Endothelial cell of hepatic sinusoid (primary cell): ENCODE results near the gene ROBO2.
"Not testable (repeated sequence)": the region's sequence is repeated elsewhere in the genome, so short reads cannot be mapped to it uniquely, and the experiment has no call there.

Experiments
- in situ Hi-C: cut with HindIII; loops from 2 replicates; pipeline ENCODE4 v1.10.0; 2017; ENCODE audit warnings: low sequenced_read_pairs

ROBO2 gene

GRCh38 chr3:77381431-77381830 lies 341.5 kb downstream of the ROBO2 start:
- in situ Hi-C loops = no loop called here

- in situ Hi-C loops = loop anchor here (10.0 kb wide), 1 partner anchor 63 kb away; no protein-coding TSS in a partner anchor
Measured at GRCh38 chr3:77392181-77392580, 352.3 kb downstream of the ROBO2 start.

DNA sequence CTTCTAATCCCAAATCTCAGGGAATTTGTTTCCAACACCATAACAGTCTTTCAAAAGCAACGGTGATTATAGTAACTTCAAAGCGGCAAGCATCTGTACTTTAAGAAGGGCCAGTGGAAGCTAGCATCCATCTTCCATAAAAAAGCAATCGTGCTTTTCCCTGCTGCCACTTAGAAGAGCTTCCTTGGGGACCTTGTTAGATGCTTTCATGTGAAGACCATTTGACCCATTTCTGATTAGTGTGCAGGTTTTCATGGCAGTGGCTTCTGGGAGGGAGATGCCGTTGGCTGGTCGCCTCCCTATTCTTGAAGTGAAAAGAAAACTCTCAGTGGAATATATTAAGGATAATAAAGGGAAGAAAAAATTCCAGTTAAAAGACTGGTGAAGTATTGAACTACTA lies 354.1 kb downstream of the ROBO2 start:
- in situ Hi-C loops = loop anchor here (10.0 kb wide), 1 partner anchor 61 kb away; no protein-coding TSS in a partner anchor

DNA sequence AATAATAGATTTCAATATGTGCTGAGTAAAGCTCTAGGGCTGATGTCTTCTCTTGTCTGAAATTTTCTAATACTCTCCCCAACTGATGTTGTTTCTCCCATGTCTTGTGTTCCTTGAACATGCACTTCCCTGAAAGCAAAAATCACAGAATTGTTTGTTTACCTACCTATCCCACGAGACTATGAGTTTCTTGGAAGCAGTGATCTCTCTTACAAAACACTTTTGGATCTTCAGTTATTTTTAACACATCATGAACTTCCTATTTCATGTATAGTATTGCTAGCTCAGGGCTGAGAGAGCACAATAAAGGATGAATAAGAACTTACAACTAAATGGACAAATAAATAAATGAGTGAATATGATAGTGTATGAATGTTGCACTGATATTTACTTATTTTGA lies 365.0 kb downstream of the ROBO2 start:
- in situ Hi-C loops = no loop called here

DNA sequence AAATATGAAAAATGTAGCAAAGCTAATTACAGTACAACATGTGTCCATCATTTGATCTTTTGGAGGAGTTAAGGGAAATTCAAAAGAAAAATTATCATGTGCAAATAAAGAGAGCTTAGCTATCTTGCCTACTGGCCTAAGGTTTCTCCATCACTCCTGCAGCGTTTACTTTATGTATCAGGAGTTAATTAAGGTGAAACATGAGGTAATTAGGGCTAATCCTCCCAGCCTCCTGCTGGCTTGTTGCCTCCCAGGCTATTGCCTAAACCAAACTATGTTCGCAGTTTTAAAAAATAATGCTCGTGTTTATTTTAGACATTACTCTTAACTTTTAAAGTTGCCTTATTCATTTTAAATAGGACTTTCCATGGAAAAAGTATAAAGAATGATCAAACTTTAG lies 367.5 kb downstream of the ROBO2 start:
- in situ Hi-C loops = no loop called here

- in situ Hi-C loops = not testable (repeated sequence)
Measured at GRCh38 chr3:77410334-77410733, 370.4 kb downstream of the ROBO2 start.

GRCh38 chr3:77411334-77411733 lies 371.4 kb downstream of the ROBO2 start:
- in situ Hi-C loops = no loop called here

- in situ Hi-C loops = no loop called here
Measured at GRCh38 chr3:77412021-77412438, 372.1 kb downstream of the ROBO2 start.

- in situ Hi-C loops = no loop called here
Measured at GRCh38 chr3:77412584-77412983, 372.7 kb downstream of the ROBO2 start.

- in situ Hi-C loops = no loop called here
Measured at GRCh38 chr3:77414881-77415280, 375.0 kb downstream of the ROBO2 start.

GRCh38 chr3:77420336-77420735 lies 380.4 kb downstream of the ROBO2 start:
- in situ Hi-C loops = no loop called here

DNA sequence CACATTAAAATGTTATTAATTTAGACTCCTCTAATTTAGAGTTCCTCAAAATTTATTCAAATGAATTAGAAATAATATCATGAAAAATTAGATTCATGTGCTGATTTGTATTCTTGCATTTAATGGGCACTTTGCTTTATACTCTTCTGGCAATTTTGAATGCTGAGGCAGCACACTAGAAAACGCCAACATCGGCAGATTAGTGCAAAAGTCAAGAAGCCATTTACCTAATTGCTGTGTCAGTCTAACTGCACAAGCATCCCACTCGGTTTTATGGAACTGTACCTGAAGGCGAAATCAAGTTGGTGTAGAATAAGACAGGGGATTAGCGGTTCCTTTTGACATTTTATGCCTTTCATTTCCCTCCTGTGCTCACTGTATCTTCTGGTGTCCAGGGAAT lies 382.0 kb downstream of the ROBO2 start:
- in situ Hi-C loops = no loop called here

- in situ Hi-C loops = no loop called here
Measured at GRCh38 chr3:77426531-77426930, 386.6 kb downstream of the ROBO2 start.

GRCh38 chr3:77427528-77427927 lies 387.6 kb downstream of the ROBO2 start:
- in situ Hi-C loops = no loop called here

GRCh38 chr3:77436908-77437307 lies 397.0 kb downstream of the ROBO2 start:
- in situ Hi-C loops = no loop called here

GRCh38 chr3:77446084-77446483 lies 406.2 kb downstream of the ROBO2 start:
- in situ Hi-C loops = no loop called here

GRCh38 chr3:77446761-77447160 lies 406.9 kb downstream of the ROBO2 start:
- in situ Hi-C loops = no loop called here

DNA sequence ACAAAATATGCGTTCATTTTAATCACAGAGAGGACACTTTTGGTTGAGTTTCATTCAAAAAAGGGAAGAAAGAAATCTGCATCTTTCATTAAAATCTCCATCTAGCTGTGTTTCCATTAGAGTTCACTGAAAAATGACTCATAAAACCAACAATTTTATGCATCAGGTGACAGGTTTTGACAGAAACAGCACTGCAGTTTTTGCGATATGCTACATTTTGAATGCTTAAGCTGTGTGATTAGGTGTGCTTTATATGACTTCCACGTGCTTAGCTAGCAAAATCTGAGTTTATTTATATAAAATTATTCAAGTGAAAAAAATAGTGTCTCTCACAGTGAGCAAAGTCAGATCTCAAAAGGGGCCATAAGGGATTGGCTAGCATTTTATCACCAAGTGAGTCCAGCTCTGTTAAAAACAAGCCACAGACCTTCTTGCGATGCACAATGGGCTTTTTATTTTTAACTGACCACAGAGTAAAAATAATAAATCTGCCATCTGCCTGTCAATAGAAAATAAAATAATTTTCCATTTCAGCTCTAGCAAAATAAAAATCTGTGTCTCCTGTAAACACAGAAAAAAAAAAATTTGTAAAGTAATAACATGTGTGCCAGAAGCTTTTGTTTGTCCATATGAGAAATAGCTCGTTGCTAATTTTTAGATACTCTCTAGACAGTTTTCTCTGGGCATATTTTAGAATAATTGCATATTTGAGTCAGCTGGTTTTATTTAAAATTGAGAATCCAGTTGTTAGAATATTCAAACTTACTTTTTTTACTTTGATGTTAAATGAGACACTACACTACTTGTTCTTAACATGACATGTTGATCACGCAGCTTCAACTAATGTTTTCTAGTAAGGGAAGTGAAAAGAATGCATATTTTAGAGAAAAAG lies 409.8 kb downstream of the ROBO2 start:
- in situ Hi-C loops = loop anchor here (10.0 kb wide), 1 partner anchor 55 kb away; no protein-coding TSS in a partner anchor

GRCh38 chr3:77456431-77456830 lies 416.5 kb downstream of the ROBO2 start:
- in situ Hi-C loops = loop anchor here (10.0 kb wide), 1 partner anchor 62 kb away; no protein-coding TSS in a partner anchor

- in situ Hi-C loops = loop anchor here (10.0 kb wide), 1 partner anchor 62 kb away; no protein-coding TSS in a partner anchor
Measured at GRCh38 chr3:77456906-77457305, 417.0 kb downstream of the ROBO2 start.

DNA sequence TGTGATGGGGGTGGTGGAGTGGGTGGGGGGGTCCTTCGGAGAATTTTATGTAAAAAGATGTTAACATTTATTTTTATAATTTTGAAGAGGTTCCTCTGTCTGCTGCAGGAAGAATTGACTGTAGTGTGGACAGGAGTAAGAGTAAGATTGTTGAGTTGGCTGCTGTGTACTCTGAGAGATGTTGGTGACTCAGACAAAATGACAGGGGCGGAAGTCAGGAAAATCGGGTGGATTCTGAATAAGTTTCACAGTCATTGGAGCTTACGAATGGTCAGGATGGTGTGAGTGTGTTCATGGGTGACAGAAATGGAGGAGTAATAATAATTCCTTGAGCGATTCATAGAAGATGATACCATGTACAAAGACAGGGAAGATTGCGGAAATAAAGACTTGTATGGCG lies 420.0 kb downstream of the ROBO2 start:
- in situ Hi-C loops = loop anchor here (10.0 kb wide), 1 partner anchor 65 kb away; no protein-coding TSS in a partner anchor

DNA sequence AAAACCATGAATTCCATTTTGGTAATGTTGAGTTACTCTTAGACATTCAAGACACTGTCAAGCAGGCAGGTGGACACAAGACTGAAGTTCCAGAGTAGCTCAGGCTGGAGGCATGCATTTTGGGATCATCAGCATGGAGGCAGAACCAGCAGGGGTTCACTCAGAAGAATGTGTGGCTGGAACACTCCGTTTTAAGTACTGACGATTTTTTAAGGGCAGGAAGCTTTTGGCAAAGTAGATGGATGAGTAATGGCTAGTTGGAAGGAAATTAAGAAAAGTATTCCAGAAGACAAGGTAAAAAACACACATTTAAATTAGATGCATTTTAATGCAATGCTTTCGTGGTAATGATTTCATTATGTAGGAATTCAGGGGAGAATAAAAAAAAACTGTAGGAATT lies 420.4 kb downstream of the ROBO2 start:
- in situ Hi-C loops = no loop called here
